ENCODE results near the gene MLIP.

MLIP gene

GRCh38 chr6:54294965-54295532 is 183.8 kb downstream of the MLIP start:
- DNase-seq (ENCODE audit: low read depth, low spot score), result no peak
- H3K4me1 ChIP-seq (ENCODE audit: insufficient read depth, insufficient read length), result no peaks in the 10 kb centered on the region
- no peak overlapping the region for H3K4me3 ChIP-seq (ENCODE audit: insufficient read length, low read depth)
- no peak overlapping the region for H3K9ac ChIP-seq (ENCODE audit: insufficient read length, low read depth)
- TF ChIP-seq ZNF274 (IDR thresholded peaks at IDR 0.05; ENCODE audit: low read depth, low read length) (no peak), YY1 (IDR thresholded peaks at IDR 0.05; ENCODE audit: insufficient read depth, insufficient read length) (no peak), SUZ12 (IDR thresholded peaks at IDR 0.05; ENCODE audit: extremely low read depth, insufficient read depth, insufficient read length) (no peak)
- H3K27me3 ChIP-seq (ENCODE audit: insufficient read depth, insufficient read length), result no peaks in the 10 kb centered on the region
- no peaks in the 10 kb centered on the region for H3K36me3 ChIP-seq (ENCODE audit: insufficient read depth, insufficient read length, low read length)
- no peaks in the 10 kb centered on the region for H3K9me3 ChIP-seq (ENCODE audit: insufficient read depth, low read length)

- H3K4me3 ChIP-seq (ENCODE audit: insufficient read length, low read depth), result no peak overlapping the region
- no peaks in the 10 kb centered on the region for H3K27me3 ChIP-seq (ENCODE audit: insufficient read depth, insufficient read length)
- H3K36me3 ChIP-seq (ENCODE audit: insufficient read depth, insufficient read length, low read length), result no peaks in the 10 kb centered on the region
- no peaks in the 10 kb centered on the region for H3K4me1 ChIP-seq (ENCODE audit: insufficient read depth, insufficient read length)
- H3K9ac ChIP-seq (ENCODE audit: insufficient read length, low read depth), result no peak overlapping the region
- no peak for DNase-seq (ENCODE audit: low read depth, low spot score)
- H3K9me3 ChIP-seq (ENCODE audit: insufficient read depth, low read length), result no peaks in the 10 kb centered on the region
- TF ChIP-seq SUZ12 (IDR thresholded peaks at IDR 0.05; ENCODE audit: extremely low read depth, insufficient read depth, insufficient read length), result no peak
- no peak for TF ChIP-seq ZNF274 (IDR thresholded peaks at IDR 0.05; ENCODE audit: low read depth, low read length)
- TF ChIP-seq YY1 (IDR thresholded peaks at IDR 0.05; ENCODE audit: insufficient read depth, insufficient read length), result no peak
Measured at GRCh38 chr6:54299542-54300269, 188.5 kb downstream of the MLIP start.

GRCh38 chr6:54301770-54302169 is 190.5 kb downstream of the MLIP start:
- Histone ChIP-seq H3K4me1 (ENCODE audit: insufficient read depth, insufficient read length) (no peaks in the 10 kb centered on the region), H3K9me3 (ENCODE audit: insufficient read depth, low read length) (no peaks in the 10 kb centered on the region), H3K9ac (ENCODE audit: insufficient read length, low read depth) (no peak overlapping the region), H3K36me3 (ENCODE audit: insufficient read depth, insufficient read length, low read length) (no peaks in the 10 kb centered on the region), H3K27me3 (ENCODE audit: insufficient read depth, insufficient read length) (no peaks in the 10 kb centered on the region), H3K4me3 (ENCODE audit: insufficient read length, low read depth) (no peak overlapping the region)
- no peak for DNase-seq (ENCODE audit: low read depth, low spot score)
- TF ChIP-seq ZNF274 (IDR thresholded peaks at IDR 0.05; ENCODE audit: low read depth, low read length), result no peak
- TF ChIP-seq YY1 (IDR thresholded peaks at IDR 0.05; ENCODE audit: insufficient read depth, insufficient read length), result no peak

GRCh38 chr6:54307439-54307910 is 196.2 kb downstream of the MLIP start:
- H3K27me3 ChIP-seq (ENCODE audit: insufficient read depth, insufficient read length), result no peaks in the 10 kb centered on the region
- no peaks in the 10 kb centered on the region for H3K9me3 ChIP-seq (ENCODE audit: insufficient read depth, low read length)
- no peak for DNase-seq (ENCODE audit: low read depth, low spot score)
- TF ChIP-seq YY1 (IDR thresholded peaks at IDR 0.05; ENCODE audit: insufficient read depth, insufficient read length) (no peak), ZNF274 (IDR thresholded peaks at IDR 0.05; ENCODE audit: low read depth, low read length) (no peak), SUZ12 (IDR thresholded peaks at IDR 0.05; ENCODE audit: extremely low read depth, insufficient read depth, insufficient read length) (no peak)
- no peaks in the 10 kb centered on the region for H3K36me3 ChIP-seq (ENCODE audit: insufficient read depth, insufficient read length, low read length)
- H3K9ac ChIP-seq (ENCODE audit: insufficient read length, low read depth), result no peak overlapping the region
- H3K4me1 ChIP-seq (ENCODE audit: insufficient read depth, insufficient read length), result no peaks in the 10 kb centered on the region
- H3K4me3 ChIP-seq (ENCODE audit: insufficient read length, low read depth), result no peak overlapping the region

- H3K9me3 ChIP-seq (ENCODE audit: insufficient read depth, low read length), result no peaks in the 10 kb centered on the region
- no peak for DNase-seq (ENCODE audit: low read depth, low spot score)
- no peak for TF ChIP-seq ZNF274 (IDR thresholded peaks at IDR 0.05; ENCODE audit: low read depth, low read length)
- no peak for TF ChIP-seq SUZ12 (IDR thresholded peaks at IDR 0.05; ENCODE audit: extremely low read depth, insufficient read depth, insufficient read length)
- no peak for TF ChIP-seq YY1 (IDR thresholded peaks at IDR 0.05; ENCODE audit: insufficient read depth, insufficient read length)
- H3K4me1 ChIP-seq (ENCODE audit: insufficient read depth, insufficient read length), result no peaks in the 10 kb centered on the region
- H3K9ac ChIP-seq (ENCODE audit: insufficient read length, low read depth), result no peak within 1 kb of the TSS
- H3K36me3 ChIP-seq (ENCODE audit: insufficient read depth, insufficient read length, low read length), result no peaks in the 10 kb centered on the region
- no peak within 1 kb of the TSS for H3K4me3 ChIP-seq (ENCODE audit: insufficient read length, low read depth)
- H3K27me3 ChIP-seq (ENCODE audit: insufficient read depth, insufficient read length), result no peaks in the 10 kb centered on the region
Measured at GRCh38 chr6:54308289-54308985, 197.2 kb downstream of the MLIP start, which contains the start of gene TINAG. TSS of gene TINAG (plus strand) at chr6:54308441. CDS start at chr6:54308551, 110 bp downstream.

GRCh38 chr6:54308986-54309315 is 197.7 kb downstream of the MLIP start:
- no peaks in the 10 kb centered on the region for H3K9me3 ChIP-seq (ENCODE audit: insufficient read depth, low read length)
- TF ChIP-seq ZNF274 (IDR thresholded peaks at IDR 0.05; ENCODE audit: low read depth, low read length) (no peak), SUZ12 (IDR thresholded peaks at IDR 0.05; ENCODE audit: extremely low read depth, insufficient read depth, insufficient read length) (no peak), YY1 (IDR thresholded peaks at IDR 0.05; ENCODE audit: insufficient read depth, insufficient read length) (no peak)
- no peaks in the 10 kb centered on the region for H3K36me3 ChIP-seq (ENCODE audit: insufficient read depth, insufficient read length, low read length)
- H3K4me1 ChIP-seq (ENCODE audit: insufficient read depth, insufficient read length), result no peaks in the 10 kb centered on the region
- H3K27me3 ChIP-seq (ENCODE audit: insufficient read depth, insufficient read length), result no peaks in the 10 kb centered on the region
- DNase-seq (ENCODE audit: low read depth, low spot score), result no peak
- no peak overlapping the region for H3K4me3 ChIP-seq (ENCODE audit: insufficient read length, low read depth)
- H3K9ac ChIP-seq (ENCODE audit: insufficient read length, low read depth), result no peak overlapping the region
